Activated naive CD8-positive, alpha-beta T cell (primary cell): ENCODE measurements around the gene PHACTR3.

ENCODE experiments used
- H3K27ac Mint-ChIP-seq: one replicate; pipeline ENCODE4 v1.8.0; 2021; ENCODE audit warnings: mixed read lengths
- H3K27me3 Mint-ChIP-seq: one replicate; pipeline ENCODE4 v1.8.0; 2021; ENCODE audit warnings: mixed read lengths
- H3K36me3 Mint-ChIP-seq: one replicate; pipeline ENCODE4 v1.8.0; 2021; ENCODE audit warnings: mixed read lengths
- H3K4me1 Mint-ChIP-seq: one replicate; pipeline ENCODE4 v1.8.0; 2021; ENCODE audit warnings: low read depth, mixed read lengths
- H3K4me3 Mint-ChIP-seq: one replicate; pipeline ENCODE4 v1.8.0; 2021; ENCODE audit warnings: mild to moderate bottlenecking, mixed read lengths
- H3K9me3 Mint-ChIP-seq: one replicate; pipeline ENCODE4 v1.8.0; 2021; ENCODE audit warnings: low read depth, mixed read lengths

The PHACTR3 gene

GRCh38 chr20:59767656-59768055 is 163.3 kb downstream of the PHACTR3 start:
- Mint-ChIP-seq H3K9me3 (no peaks in the 10 kb centered on the region), H3K27me3 (peaks cover 2% of the 10 kb centered on the region), H3K4me3 (no peak overlapping the region), H3K36me3 (no peaks in the 10 kb centered on the region), H3K4me1 (no peaks in the 10 kb centered on the region), H3K27ac (no peak overlapping the region)

DNA sequence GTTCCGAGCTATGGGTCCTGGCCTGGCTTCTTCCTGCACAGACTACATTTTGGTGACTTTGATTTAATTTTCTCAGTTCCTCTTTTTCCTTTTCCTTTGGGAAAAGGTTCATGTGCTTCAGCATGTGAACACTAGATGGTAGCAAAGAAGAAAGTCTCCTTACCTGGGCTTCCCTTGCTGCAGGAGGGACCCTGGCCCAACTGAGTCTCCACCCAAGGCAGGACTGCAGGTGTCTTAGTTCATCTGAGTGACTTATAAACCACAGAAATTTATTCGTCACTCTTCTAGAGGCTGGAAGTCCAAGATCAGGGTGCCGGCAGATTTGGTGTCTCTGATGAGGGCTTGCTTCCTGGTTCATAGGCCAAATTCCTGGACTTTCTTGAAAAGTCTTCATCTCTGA is 165.9 kb downstream of the PHACTR3 start:
- peaks cover 2% of the 10 kb centered on the region for H3K27me3 Mint-ChIP-seq
- H3K4me3 Mint-ChIP-seq, result no peak overlapping the region
- H3K4me1 Mint-ChIP-seq, result no peaks in the 10 kb centered on the region
- H3K36me3 Mint-ChIP-seq, result no peaks in the 10 kb centered on the region
- H3K9me3 Mint-ChIP-seq, result no peaks in the 10 kb centered on the region
- H3K27ac Mint-ChIP-seq, result no peak overlapping the region

- Mint-ChIP-seq H3K9me3 (no peaks in the 10 kb centered on the region), H3K27me3 (peaks cover 2% of the 10 kb centered on the region), H3K4me3 (no peak overlapping the region), H3K36me3 (no peaks in the 10 kb centered on the region), H3K4me1 (no peaks in the 10 kb centered on the region), H3K27ac (no peak overlapping the region)
Observed at GRCh38 chr20:59770851-59771250, 166.5 kb downstream of the PHACTR3 start.

- no peaks in the 10 kb centered on the region for H3K4me1 Mint-ChIP-seq
- H3K4me3 Mint-ChIP-seq, result no peak overlapping the region
- peaks cover 2% of the 10 kb centered on the region for H3K27me3 Mint-ChIP-seq
- no peaks in the 10 kb centered on the region for H3K9me3 Mint-ChIP-seq
- no peaks in the 10 kb centered on the region for H3K36me3 Mint-ChIP-seq
- H3K27ac Mint-ChIP-seq, result no peak overlapping the region
Observed at GRCh38 chr20:59771506-59772372, 167.4 kb downstream of the PHACTR3 start.

DNA sequence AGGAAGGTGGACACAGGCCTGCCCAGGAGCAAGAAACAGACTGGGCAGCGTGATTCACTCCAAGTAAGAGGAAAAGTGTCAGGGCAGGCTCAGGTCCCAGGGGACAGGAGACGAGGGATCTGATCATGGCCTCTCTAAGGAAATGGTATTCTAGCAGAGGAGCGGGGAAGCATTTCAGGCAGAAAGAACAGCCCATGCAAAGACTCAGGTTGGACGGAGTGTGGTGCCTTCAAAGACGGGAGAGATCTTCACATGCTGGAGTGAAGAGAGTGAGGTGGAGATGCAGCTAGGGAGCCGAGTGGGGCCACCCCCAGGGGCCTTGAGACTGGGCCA is 168.0 kb downstream of the PHACTR3 start:
- Mint-ChIP-seq H3K36me3 (no peaks in the 10 kb centered on the region), H3K9me3 (no peaks in the 10 kb centered on the region), H3K27ac (no peak overlapping the region), H3K4me1 (no peaks in the 10 kb centered on the region), H3K4me3 (no peak overlapping the region), H3K27me3 (peaks cover 2% of the 10 kb centered on the region)

DNA sequence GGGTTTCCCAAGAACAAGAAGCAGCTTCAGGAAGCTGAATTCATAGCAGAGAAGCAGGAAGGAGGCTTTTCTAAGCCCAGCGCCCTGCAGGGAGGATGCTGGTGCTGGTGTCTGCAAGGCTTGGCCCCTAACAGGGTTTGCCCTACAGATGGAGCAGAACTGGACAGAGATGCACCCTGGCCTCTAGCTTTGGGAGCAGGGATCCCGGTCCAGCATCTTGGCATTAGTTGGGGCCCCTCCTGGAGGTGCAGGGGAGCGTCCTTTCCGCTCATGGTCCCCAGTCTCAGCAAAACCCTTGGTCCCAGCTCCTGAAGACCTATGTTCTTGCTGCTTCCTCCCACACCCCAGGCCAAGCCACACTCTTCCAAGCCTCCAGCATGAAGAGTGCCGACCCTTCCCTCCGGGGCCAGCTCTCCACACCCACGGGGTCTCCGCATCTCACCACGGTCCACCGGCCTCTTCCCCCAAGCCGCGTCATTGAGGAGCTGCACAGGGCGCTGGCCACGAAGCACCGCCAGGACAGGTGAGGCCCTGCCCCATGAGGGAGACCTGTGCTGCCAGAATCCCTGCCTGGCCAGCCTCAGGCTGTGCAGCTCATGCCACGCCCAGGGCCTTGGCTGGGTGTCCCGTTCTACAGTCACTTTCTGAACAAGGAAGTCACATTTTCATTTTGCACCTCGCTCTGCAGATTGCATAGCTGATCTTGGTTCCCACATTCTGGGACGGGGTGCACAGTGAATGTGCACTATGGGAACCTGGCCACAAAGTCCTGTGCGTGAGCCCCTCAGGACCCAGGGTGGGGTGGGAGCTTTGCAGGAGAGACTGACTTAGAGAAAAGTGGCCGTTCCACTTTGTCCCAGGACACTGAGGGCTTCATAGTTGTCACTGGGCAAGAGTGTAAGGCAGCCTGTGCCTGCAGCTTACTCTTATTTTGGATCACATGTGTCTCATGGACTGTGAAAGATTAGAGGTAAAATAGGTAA is 168.9 kb downstream of the PHACTR3 start:
- H3K4me1 Mint-ChIP-seq, result no peaks in the 10 kb centered on the region
- H3K27ac Mint-ChIP-seq, result no peak overlapping the region
- no peaks in the 10 kb centered on the region for H3K27me3 Mint-ChIP-seq

GRCh38 chr20:59774204-59774641 is 169.9 kb downstream of the PHACTR3 start:
- Mint-ChIP-seq H3K4me1 (no peaks in the 10 kb centered on the region), H3K36me3 (no peaks in the 10 kb centered on the region), H3K9me3 (no peaks in the 10 kb centered on the region), H3K4me3 (no peak overlapping the region), H3K27me3 (no peaks in the 10 kb centered on the region), H3K27ac (peak overlapping the region; percentile 42)

More for the DNA sequence above, 168.9 kb downstream of the PHACTR3 start:
- Mint-ChIP-seq H3K9me3 (no peaks in the 10 kb centered on the region), H3K4me3 (no peak overlapping the region), H3K36me3 (no peaks in the 10 kb centered on the region)

- H3K27ac Mint-ChIP-seq, result no peak overlapping the region
- no peaks in the 10 kb centered on the region for H3K36me3 Mint-ChIP-seq
- no peak overlapping the region for H3K4me3 Mint-ChIP-seq
- H3K27me3 Mint-ChIP-seq, result no peaks in the 10 kb centered on the region
- H3K4me1 Mint-ChIP-seq, result no peaks in the 10 kb centered on the region
- no peaks in the 10 kb centered on the region for H3K9me3 Mint-ChIP-seq
Observed at GRCh38 chr20:59774921-59775686, 170.8 kb downstream of the PHACTR3 start.

GRCh38 chr20:59775687-59776055 is 171.3 kb downstream of the PHACTR3 start:
- Mint-ChIP-seq H3K4me1 (no peaks in the 10 kb centered on the region), H3K36me3 (no peaks in the 10 kb centered on the region), H3K4me3 (no peak overlapping the region), H3K9me3 (no peaks in the 10 kb centered on the region), H3K27me3 (no peaks in the 10 kb centered on the region), H3K27ac (no peak overlapping the region)

GRCh38 chr20:59776059-59776603 is 171.8 kb downstream of the PHACTR3 start:
- H3K4me1 Mint-ChIP-seq, result no peaks in the 10 kb centered on the region
- no peaks in the 10 kb centered on the region for H3K9me3 Mint-ChIP-seq
- H3K27ac Mint-ChIP-seq, result no peak overlapping the region
- H3K4me3 Mint-ChIP-seq, result no peak overlapping the region
- H3K27me3 Mint-ChIP-seq, result no peaks in the 10 kb centered on the region
- no peaks in the 10 kb centered on the region for H3K36me3 Mint-ChIP-seq

DNA sequence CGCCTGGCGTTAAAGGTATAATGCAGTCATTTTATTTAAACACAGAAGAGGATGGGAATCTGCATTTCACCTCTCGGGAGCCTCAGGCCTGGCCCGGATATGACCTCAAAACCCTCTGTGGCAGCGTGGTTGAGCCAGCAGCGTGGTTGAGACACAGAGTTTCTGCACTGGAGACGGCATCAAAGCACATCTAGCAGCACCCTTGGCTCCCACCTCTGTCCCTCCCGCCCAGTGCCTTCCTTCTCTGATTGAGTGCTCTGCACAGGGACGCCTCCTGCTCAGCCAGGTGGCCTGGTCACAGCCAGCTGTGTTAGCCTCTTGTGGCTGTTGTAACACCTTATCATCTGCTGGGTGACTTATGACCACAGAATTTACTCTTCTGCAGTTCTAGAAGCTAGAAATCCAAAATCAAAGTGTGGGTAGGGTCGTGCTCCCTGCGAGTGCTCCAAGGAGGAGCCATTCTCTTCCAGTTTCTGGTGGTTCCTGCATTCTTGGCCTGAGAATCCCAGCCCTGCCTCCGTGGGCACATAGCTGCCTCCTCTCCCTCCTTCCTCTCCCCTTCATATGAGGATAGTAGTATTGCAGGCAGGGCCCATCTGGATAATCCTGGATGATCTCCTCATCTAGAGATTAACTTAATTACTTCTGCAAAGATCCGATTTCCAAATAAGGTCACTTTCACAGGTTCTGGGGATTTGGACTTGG is 172.4 kb downstream of the PHACTR3 start:
- H3K27ac Mint-ChIP-seq, result no peak overlapping the region
- H3K27me3 Mint-ChIP-seq, result no peaks in the 10 kb centered on the region
- no peaks in the 10 kb centered on the region for H3K9me3 Mint-ChIP-seq
- no peaks in the 10 kb centered on the region for H3K36me3 Mint-ChIP-seq
- H3K4me1 Mint-ChIP-seq, result no peaks in the 10 kb centered on the region
- H3K4me3 Mint-ChIP-seq, result no peak overlapping the region

DNA sequence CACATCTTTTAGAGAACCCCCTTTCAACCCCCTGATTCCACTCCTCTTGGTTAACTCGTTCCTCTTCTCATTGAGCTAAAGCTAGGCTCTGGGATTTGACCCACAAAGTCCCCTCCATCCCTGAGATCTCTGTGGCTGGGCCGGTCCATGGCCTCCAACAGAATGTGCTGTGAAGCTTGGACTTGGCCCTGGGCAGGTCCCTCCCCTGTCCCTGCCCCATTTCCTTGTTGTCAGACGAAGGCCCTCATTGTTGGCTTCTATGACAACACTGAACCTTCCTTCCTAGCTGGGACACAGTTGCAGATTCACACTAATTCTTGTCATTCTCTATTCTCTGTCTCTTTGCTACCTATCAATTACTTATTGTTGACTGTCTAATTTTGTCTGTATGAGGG is 173.0 kb downstream of the PHACTR3 start:
- no peak overlapping the region for H3K27ac Mint-ChIP-seq
- no peaks in the 10 kb centered on the region for H3K36me3 Mint-ChIP-seq
- H3K4me1 Mint-ChIP-seq, result no peaks in the 10 kb centered on the region
- no peaks in the 10 kb centered on the region for H3K9me3 Mint-ChIP-seq
- no peaks in the 10 kb centered on the region for H3K27me3 Mint-ChIP-seq
- H3K4me3 Mint-ChIP-seq, result no peak overlapping the region

GRCh38 chr20:59777814-59778575 is 173.7 kb downstream of the PHACTR3 start:
- Mint-ChIP-seq H3K9me3 (no peaks in the 10 kb centered on the region), H3K4me1 (no peaks in the 10 kb centered on the region), H3K4me3 (no peak overlapping the region), H3K36me3 (no peaks in the 10 kb centered on the region), H3K27me3 (peaks cover 1% of the 10 kb centered on the region), H3K27ac (no peak overlapping the region)
